Astrocyte of the cerebellum (primary cell): ENCODE measurements around the gene MORN5.

ENCODE experiments used
- DNase-seq: peaks from one replicate; pipeline ENCODE4 v3.0.0-alpha.2; 2011; ENCODE audit warnings: low read depth
- H3K4me3 ChIP-seq: 2 replicates; pipeline ENCODE4 v1.5.1; 2011; ENCODE audit warnings: mild to moderate bottlenecking, low read depth, low read length, moderate library complexity
- in situ Hi-C: cut with HindIII; loops from 2 replicates; pipeline ENCODE4 v1.10.0; 2017; ENCODE audit warnings: low sequenced_read_pairs
- TF ChIP-seq, protein P1 (sequence below): IDR thresholded peaks from 2 replicates; pipeline ENCODE4 v1.5.1; 2012; ENCODE audit warnings: low read length, low read depth, moderate library complexity, mild to moderate bottlenecking; ENCODE audit errors: missing control alignments

Gene MORN5

DNA sequence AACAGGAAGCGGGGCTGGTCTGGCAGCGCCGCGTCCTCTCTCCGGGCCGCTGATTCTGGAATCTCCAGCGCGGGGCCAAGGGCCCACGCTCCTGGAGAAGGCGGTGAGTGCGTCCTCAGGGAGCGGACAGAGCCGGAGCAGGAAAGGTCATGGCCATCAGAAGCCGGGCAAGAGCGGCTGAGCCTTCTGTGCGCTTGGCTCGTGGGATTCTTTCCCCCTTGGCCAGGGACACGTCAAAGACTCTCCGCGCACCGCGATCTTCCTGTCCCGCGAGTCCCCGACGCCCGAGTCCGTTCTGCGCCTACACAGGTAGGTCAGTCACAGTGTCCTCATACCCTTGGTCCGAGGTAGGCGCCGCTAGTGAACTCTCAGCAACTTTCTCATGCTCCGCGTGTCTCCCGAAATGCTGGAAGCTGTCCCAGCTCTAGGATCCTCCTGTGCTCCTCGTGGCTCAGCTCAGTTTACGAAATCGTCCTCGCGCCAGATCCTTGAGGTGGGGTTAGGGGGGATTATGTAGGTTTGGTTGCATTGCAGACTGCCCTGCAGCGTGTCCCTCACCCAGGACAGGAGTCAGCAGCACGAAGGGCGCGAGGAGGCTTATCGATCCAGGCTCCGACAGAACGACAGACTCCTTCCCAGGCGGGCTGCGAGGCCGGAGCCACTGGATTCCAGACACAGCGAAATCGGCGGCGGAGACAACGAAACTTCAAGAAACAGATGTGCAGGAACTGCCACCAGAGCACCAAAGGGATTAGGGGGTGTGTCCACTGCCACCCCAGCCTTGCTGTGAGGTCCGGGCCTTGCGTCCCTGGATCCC lies 60.4 kb downstream of the MORN5 start:
- in situ Hi-C loops = no loop called here
- TF ChIP-seq, protein P1, sequence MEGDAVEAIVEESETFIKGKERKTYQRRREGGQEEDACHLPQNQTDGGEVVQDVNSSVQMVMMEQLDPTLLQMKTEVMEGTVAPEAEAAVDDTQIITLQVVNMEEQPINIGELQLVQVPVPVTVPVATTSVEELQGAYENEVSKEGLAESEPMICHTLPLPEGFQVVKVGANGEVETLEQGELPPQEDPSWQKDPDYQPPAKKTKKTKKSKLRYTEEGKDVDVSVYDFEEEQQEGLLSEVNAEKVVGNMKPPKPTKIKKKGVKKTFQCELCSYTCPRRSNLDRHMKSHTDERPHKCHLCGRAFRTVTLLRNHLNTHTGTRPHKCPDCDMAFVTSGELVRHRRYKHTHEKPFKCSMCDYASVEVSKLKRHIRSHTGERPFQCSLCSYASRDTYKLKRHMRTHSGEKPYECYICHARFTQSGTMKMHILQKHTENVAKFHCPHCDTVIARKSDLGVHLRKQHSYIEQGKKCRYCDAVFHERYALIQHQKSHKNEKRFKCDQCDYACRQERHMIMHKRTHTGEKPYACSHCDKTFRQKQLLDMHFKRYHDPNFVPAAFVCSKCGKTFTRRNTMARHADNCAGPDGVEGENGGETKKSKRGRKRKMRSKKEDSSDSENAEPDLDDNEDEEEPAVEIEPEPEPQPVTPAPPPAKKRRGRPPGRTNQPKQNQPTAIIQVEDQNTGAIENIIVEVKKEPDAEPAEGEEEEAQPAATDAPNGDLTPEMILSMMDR = no peak
- no peak overlapping the region for H3K4me3 ChIP-seq
- DNase-seq = no peak

- DNase-seq = no peak
- TF ChIP-seq, protein P1 = no peak
- in situ Hi-C loops = no loop called here
- no peak overlapping the region for H3K4me3 ChIP-seq
Observed at GRCh38 chr9:122220673-122221182, 61.0 kb downstream of the MORN5 start.

DNA sequence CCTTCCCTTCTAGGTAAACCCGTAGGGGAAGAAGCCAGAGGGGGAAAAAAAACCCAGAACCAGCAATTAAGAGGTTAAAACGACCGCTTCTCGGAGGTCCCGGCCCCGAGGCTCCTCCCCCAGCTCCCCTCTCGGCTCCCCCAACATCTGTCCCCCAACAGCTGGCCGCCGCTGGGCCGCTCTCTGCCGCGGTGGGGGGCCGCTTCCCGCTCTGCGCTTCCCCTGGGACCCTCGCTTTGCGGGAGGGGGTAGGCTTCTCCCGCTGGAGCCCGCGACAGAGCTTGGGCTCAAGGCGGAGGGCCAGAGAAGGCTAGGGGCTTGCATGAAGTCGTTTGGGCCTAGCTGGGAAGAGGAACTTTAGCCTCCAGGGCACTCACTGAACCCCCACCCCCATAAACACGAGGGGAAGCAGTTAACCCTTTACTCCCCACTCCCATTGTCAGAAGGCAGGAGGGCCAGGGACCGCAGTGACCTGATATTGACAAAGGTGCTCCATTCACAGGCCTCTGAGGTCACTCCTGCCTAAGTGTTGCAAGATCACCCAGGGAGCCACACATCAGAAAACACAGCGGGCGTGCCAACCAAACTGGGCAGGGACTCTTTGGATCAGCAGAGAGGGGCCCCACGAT lies 61.6 kb downstream of the MORN5 start:
- TF ChIP-seq, protein P1 = no peak
- DNase-seq = no peak
- H3K4me3 ChIP-seq = no peak overlapping the region
- in situ Hi-C loops = no loop called here

- in situ Hi-C loops = no loop called here
- no peak for DNase-seq
Observed at GRCh38 chr9:122222791-122223190, 63.1 kb downstream of the MORN5 start.

DNA sequence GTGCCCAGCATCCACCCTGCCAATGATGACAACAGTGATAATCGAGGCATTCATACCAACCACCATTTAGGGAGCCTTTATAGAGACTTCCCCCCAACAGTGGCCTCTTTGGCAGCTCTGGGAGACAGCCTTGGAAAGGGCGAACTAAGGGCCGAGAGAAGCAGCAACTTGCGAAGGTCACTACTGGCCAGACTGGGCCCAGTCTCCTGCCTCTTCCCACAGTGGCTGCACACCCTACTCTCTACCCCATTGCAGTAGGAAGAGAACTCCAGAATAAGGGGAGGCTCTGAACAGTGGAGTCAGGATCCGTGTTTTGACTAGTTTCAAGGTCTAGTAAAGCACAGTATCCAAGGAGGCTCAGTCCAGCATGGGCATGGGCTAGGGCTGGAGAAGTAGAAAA lies 63.7 kb downstream of the MORN5 start:
- in situ Hi-C loops = no loop called here
- TF ChIP-seq, protein P1 = no peak
- DNase-seq = no peak
- no peak overlapping the region for H3K4me3 ChIP-seq

More at GRCh38 chr9:122222791-122223190, 63.1 kb downstream of the MORN5 start:
- no peak overlapping the region for H3K4me3 ChIP-seq
- TF ChIP-seq, protein P1 = no peak

GRCh38 chr9:122225312-122226141 lies 65.8 kb downstream of the MORN5 start:
- no peak for DNase-seq
- in situ Hi-C loops = loop anchor here (25.0 kb wide), 1 partner anchor 112 kb away; no protein-coding TSS in a partner anchor
- TF ChIP-seq, protein P1 = no peak

More at GRCh38 chr9:122225312-122226141, 65.8 kb downstream of the MORN5 start:
- H3K4me3 ChIP-seq = no peak overlapping the region
